Esophagus muscularis mucosa (tissue), 4 donors: Measurements from ENCODE around the gene TTN. TPM values are rescaled to one million over a fixed set of nuclear protein-coding genes. Genes with fewer than 3 reads are reported as not detected.

Source experiments
- DNase-seq: peaks from one replicate; pipeline ENCODE4 v3.0.0-alpha.2; 2017; ENCODE audit errors: extremely low spot score
- H3K27ac ChIP-seq, 4 donors: fragments of 200-600 bp; sonication (generic); replicated peaks in 1 of 4; 1 replicate in 3 of 4; 2 replicates in 1 of 4; pipeline ENCODE4 v1.5.1; 2016 to 2019; ENCODE audit warnings: mild to moderate bottlenecking in 1 of 4
- H3K27me3 ChIP-seq, 4 donors: fragments of 200-600 bp; sonication (generic); one replicate each; pipeline versions ENCODE4 v1.5.1 to v1.6.0; 2016 to 2019
- H3K36me3 ChIP-seq, 4 donors: fragments of 200-600 bp; sonication (generic); one replicate each; pipeline ENCODE4 v1.5.1; 2016 to 2019
- H3K4me1 ChIP-seq, 4 donors: fragments of 200-600 bp; sonication (generic); one replicate each; pipeline ENCODE4 v1.5.1; 2016 to 2019
- H3K4me3 ChIP-seq, 4 donors: fragments of 200-600 bp; sonication (generic); 1 replicate in 2 of 4; 2 replicates in 2 of 4; pipeline ENCODE4 v1.5.1; 2016 to 2019; ENCODE audit warnings: mild to moderate bottlenecking in 4 of 4, moderate library complexity in 1 of 4
- H3K9me3 ChIP-seq, 4 donors: fragments of 200-600 bp; sonication (generic); 1 replicate in 3 of 4; 2 replicates in 1 of 4; pipeline ENCODE4 v1.5.1; 2016 to 2019
- CTCF ChIP-seq, 3 experiments: fragments of 200-600 bp in 2 of 3; fragments of 450-650 bp in 1 of 3; sonication (generic) in 2 of 3; IDR thresholded peaks; one replicate each; pipeline ENCODE4 v1.5.1; 2017 to 2019; ENCODE audit warnings: antibody characterized with exemption in 3 of 3, mild to moderate bottlenecking in 2 of 3, moderate library complexity in 1 of 3
- EP300 ChIP-seq: sonication (generic); formaldehyde crosslinking; IDR thresholded peaks from one replicate; pipeline ENCODE4 v1.6.1; 2017; ENCODE audit warnings: antibody characterized with exemption
- POLR2A ChIP-seq: fragments of 450-650 bp; IDR thresholded peaks from one replicate; pipeline ENCODE4 v1.6.1; 2017; ENCODE audit warnings: antibody characterized with exemption, moderate library complexity, mild to moderate bottlenecking, low read depth
- POLR2AphosphoS5 ChIP-seq, 2 donors: sonication (generic); formaldehyde crosslinking; IDR thresholded peaks; one replicate each; pipeline ENCODE4 v1.6.1; 2017; ENCODE audit warnings: antibody characterized with exemption in 2 of 2
- WGBS: methylation state at CpG from one replicate; pipeline ENCODE4 v1.1.5; 2018; 5-methylcytosine and 5-hydroxymethylcytosine counted together
- intact Hi-C: fragments of 100-400 bp; cut with DNase I; formaldehyde crosslinking; loops from one replicate; pipeline ENCODE4 v1.15.1; 2023
- total RNA-seq, 4 donors: library from RNA; depleted of rRNA; stranded (reverse); fragments of >200 nt; gene quantifications; one replicate each; pipeline versions ENCODE4 v1.1.0 to v1.2.1, GENCODE V29; 2016

TTN gene
- total RNA-seq, 4 donors from 2014 or later: 2.8 to 10.0 (median 8.3) TPM

- H3K27ac ChIP-seq: no peak overlapping the region
- H3K4me3 ChIP-seq: no peak overlapping the region
- peaks cover 0 to 6% (median 2%) of the 10 kb centered on the region in 4 donors for H3K9me3 ChIP-seq
- peaks cover 0 to 8% (median 0%) of the 10 kb centered on the region in 4 donors for H3K4me1 ChIP-seq
- H3K36me3 ChIP-seq: peaks cover 0 to 90% (median 0%) of the 10 kb centered on the region in 4 donors
- no peaks in the 10 kb centered on the region for H3K27me3 ChIP-seq
- intact Hi-C loops: no loop called here
- 95% methylated on average over 5 of the region's 5 CpGs for WGBS
- TF ChIP-seq POLR2AphosphoS5 (IDR thresholded peaks at IDR 0.05) (no peak), POLR2A (no peak)
- no peak for DNase-seq
These were observed 75.9 kb downstream of the TTN start for GRCh38 chr2:178731300-178731699.

- peaks cover 0 to 8% (median 0%) of the 10 kb centered on the region in 4 donors for H3K4me1 ChIP-seq
- no peak overlapping the region for H3K4me3 ChIP-seq
- H3K27ac ChIP-seq: no peak overlapping the region
- peaks cover 0 to 6% (median 2%) of the 10 kb centered on the region in 4 donors for H3K9me3 ChIP-seq
- H3K36me3 ChIP-seq: peaks cover 0 to 92% (median 0%) of the 10 kb centered on the region in 4 donors
- 93% methylated on average over 2 of the region's 2 CpGs for WGBS
- no peak for DNase-seq
- TF ChIP-seq POLR2AphosphoS5 (IDR thresholded peaks at IDR 0.05) (no peak), EP300 (no peak), CTCF (IDR thresholded peaks at IDR 0.05) (no peak), POLR2A (no peak)
- intact Hi-C loops: no loop called here
- no peaks in the 10 kb centered on the region for H3K27me3 ChIP-seq
These were observed 77.2 kb downstream of the TTN start for GRCh38 chr2:178730049-178730448.

- Histone ChIP-seq H3K4me3 (no peak overlapping the region), H3K36me3 (peaks cover 0 to 88% (median 0%) of the 10 kb centered on the region in 4 donors), H3K9me3 (peaks cover 0 to 4% (median 2%) of the 10 kb centered on the region in 4 donors), H3K4me1 (no peaks in the 10 kb centered on the region), H3K27ac (no peak overlapping the region), H3K27me3 (no peaks in the 10 kb centered on the region)
- TF ChIP-seq EP300 (no peak), POLR2AphosphoS5 (IDR thresholded peaks at IDR 0.05) (no peak)
- intact Hi-C loops: no loop called here
- no peak for DNase-seq
- 83% methylated on average over 5 of the region's 5 CpGs for WGBS
These were observed 83.4 kb downstream of the TTN start for GRCh38 chr2:178723786-178724346.

- TF ChIP-seq POLR2AphosphoS5 (IDR thresholded peaks at IDR 0.05): no peak
- TF ChIP-seq EP300: no peak
- TF ChIP-seq CTCF (IDR thresholded peaks at IDR 0.05): no peak
- no peak for TF ChIP-seq POLR2A
- intact Hi-C loops: no loop called here
- H3K9me3 ChIP-seq: peaks cover 0 to 3% (median 1%) of the 10 kb centered on the region in 4 donors
- no peaks in the 10 kb centered on the region for H3K27me3 ChIP-seq
- H3K4me3 ChIP-seq: no peak overlapping the region
- no peaks in the 10 kb centered on the region for H3K4me1 ChIP-seq
- peaks cover 0 to 89% (median 0%) of the 10 kb centered on the region in 4 donors for H3K36me3 ChIP-seq
- H3K27ac ChIP-seq: no peak overlapping the region
- no peak for DNase-seq
- WGBS: 90% methylated on average over 3 of the region's 3 CpGs
These were observed 84.9 kb downstream of the TTN start for GRCh38 chr2:178722296-178722695.

- no peak for DNase-seq
- Histone ChIP-seq H3K4me1 (no peaks in the 10 kb centered on the region), H3K27ac (no peak overlapping the region), H3K27me3 (no peaks in the 10 kb centered on the region), H3K36me3 (peaks cover 0 to 91% (median 0%) of the 10 kb centered on the region in 4 donors), H3K9me3 (peaks cover 0 to 5% (median 2%) of the 10 kb centered on the region in 4 donors), H3K4me3 (no peak overlapping the region)
- 83% methylated on average over 9 of the region's 9 CpGs for WGBS
- TF ChIP-seq POLR2AphosphoS5 (IDR thresholded peaks at IDR 0.05) (no peak), POLR2A (no peak), CTCF (IDR thresholded peaks at IDR 0.05) (no peak)
- intact Hi-C loops: no loop called here
These were observed 88.2 kb downstream of the TTN start for GRCh38 chr2:178718988-178719387.

- no peak for DNase-seq
- no peaks in the 10 kb centered on the region for H3K4me1 ChIP-seq
- H3K4me3 ChIP-seq: no peak overlapping the region
- intact Hi-C loops: no loop called here
- peaks cover 0 to 93% (median 0%) of the 10 kb centered on the region in 4 donors for H3K36me3 ChIP-seq
- no peaks in the 10 kb centered on the region for H3K27me3 ChIP-seq
- H3K9me3 ChIP-seq: peaks cover 0 to 5% (median 2%) of the 10 kb centered on the region in 4 donors
- no peak overlapping the region for H3K27ac ChIP-seq
- 46% methylated on average over 2 of the region's 2 CpGs for WGBS
- TF ChIP-seq EP300: no peak
- no peak for TF ChIP-seq CTCF (IDR thresholded peaks at IDR 0.05)
- TF ChIP-seq POLR2AphosphoS5 (IDR thresholded peaks at IDR 0.05): no peak
- TF ChIP-seq POLR2A: no peak
These were observed 88.9 kb downstream of the TTN start for GRCh38 chr2:178718283-178718682.
